A673 (cell line): ENCODE results near the gene HOXC13. TPM values are rescaled to one million over a fixed set of nuclear protein-coding genes. Genes with fewer than 3 reads are reported as not detected.

Source experiments
- BruUV-seq: library from RNA; stranded (reverse); fragments of 400-500 nt; replicated peaks from 2 replicates; lab custom pipeline; 2021; lab: Mats Ljungman, UMichigan
- CTCF ChIA-PET: fragments of 300-600 bp; sonication (Branson Sonifier 250); formaldehyde crosslinking; loops from one replicate; lab custom pipeline; 2022; ENCODE audit warnings: antibody characterized with exemption; lab: Charles Lee
- POLR2A ChIA-PET: fragments of 300-600 bp; sonication (Branson Sonifier 250); formaldehyde crosslinking; loops from one replicate; lab custom pipeline; 2022; ENCODE audit warnings: antibody characterized with exemption; ENCODE audit not compliant: low non-redundant PET; lab: Charles Lee
- DNase-seq: peaks from one replicate; pipeline ENCODE4 v3.0.0-alpha.2; 2015; ENCODE audit warnings: low spot score
- H3K27ac ChIP-seq: fragments of 200-600 bp; sonication (generic); 2 replicates; pipeline ENCODE4 v1.5.1; 2016; ENCODE audit warnings: mixed run types, low read depth, mild to moderate bottlenecking, mixed read lengths, antibody characterized with exemption, low read length; ENCODE audit not compliant: poor library complexity, severe bottlenecking
- H3K27me3 ChIP-seq: fragments of 200-600 bp; sonication (generic); replicated peaks from 2 replicates; pipeline ENCODE4 v1.6.1; 2017; ENCODE audit warnings: mixed run types, low read depth, mild to moderate bottlenecking, mixed read lengths, antibody characterized with exemption, low read length; ENCODE audit not compliant: insufficient read depth, poor library complexity
- H3K36me3 ChIP-seq: fragments of 200-600 bp; sonication (generic); 2 replicates; pipeline ENCODE4 v1.6.1; 2016; ENCODE audit warnings: mixed run types, mild to moderate bottlenecking, mixed read lengths, antibody characterized with exemption, low read length; ENCODE audit not compliant: insufficient read depth, poor library complexity, severe bottlenecking
- H3K4me1 ChIP-seq: fragments of 200-600 bp; sonication (generic); 2 replicates; pipeline ENCODE4 v1.6.1; 2017; ENCODE audit warnings: mixed run types, mild to moderate bottlenecking, mixed read lengths, antibody characterized with exemption, low read length; ENCODE audit not compliant: insufficient read depth, poor library complexity, severe bottlenecking
- H3K4me3 ChIP-seq: fragments of 200-600 bp; sonication (generic); 2 replicates; pipeline ENCODE4 v1.5.1; 2016; ENCODE audit warnings: low read depth, mixed run types, mild to moderate bottlenecking, mixed read lengths, low read length; ENCODE audit not compliant: poor library complexity, severe bottlenecking
- H3K9me3 ChIP-seq: fragments of 200-600 bp; sonication (generic); 2 replicates; pipeline ENCODE4 v1.6.1; 2016; ENCODE audit warnings: mixed run types, low read depth, mild to moderate bottlenecking, mixed read lengths, antibody characterized with exemption, low read length; ENCODE audit not compliant: poor library complexity, severe bottlenecking
- EZH2 ChIP-seq: fragments of 200-600 bp; sonication (generic); IDR thresholded peaks from 2 replicates; pipeline ENCODE4 v1.6.1; 2017; ENCODE audit warnings: borderline replicate concordance, low read depth, mild to moderate bottlenecking, mixed read lengths, antibody characterized with exemption, low read length; ENCODE audit not compliant: poor library complexity, severe bottlenecking
- intact Hi-C: fragments of 100-400 bp; cut with micrococcal nuclease; formaldehyde crosslinking; loops from one replicate; pipeline ENCODE4 v1.10.0; 2022; ENCODE audit not compliant: unreplicated experiment
- total RNA-seq: library from RNA; stranded (reverse); gene quantifications from 2 replicates; pipeline ENCODE4 v1.2.3, GENCODE V29; 2021
- TF ChIP-seq, protein P1 (sequence below): fragments of 300-800, 200-600 bp; sonication (generic); conservative IDR thresholded peaks from 2 replicates; pipeline ENCODE4 v1.5.1; 2017; ENCODE audit warnings: low read depth, mild to moderate bottlenecking, antibody characterized with exemption, low read length, moderate library complexity, mixed read lengths

Gene HOXC13
- total RNA-seq, 1 experiment from 2014 or later = 10.1 TPM

DNA sequence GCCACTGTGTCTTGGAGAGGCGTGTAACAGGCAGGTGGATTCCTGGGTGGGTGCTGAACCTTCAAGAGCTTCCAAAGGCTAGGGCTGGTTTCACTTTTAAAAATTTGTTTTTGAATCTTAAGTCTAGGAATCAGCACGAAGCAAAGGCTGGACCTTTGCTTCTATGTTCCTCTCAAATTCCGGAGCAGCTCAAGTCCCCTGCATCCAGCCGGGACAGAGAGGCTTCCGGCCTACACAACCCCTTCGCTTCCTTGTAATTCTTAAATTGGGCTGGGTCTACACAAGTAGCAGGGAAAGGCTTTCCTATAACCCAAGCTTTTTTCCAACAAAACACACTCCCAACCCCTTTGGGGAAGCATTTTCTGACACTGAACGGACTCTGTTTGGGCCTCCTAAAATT, 24.4 kb downstream of the HOXC13 start:
- no peak for DNase-seq
- no peak for TF ChIP-seq EZH2
- TF ChIP-seq, protein P1, sequence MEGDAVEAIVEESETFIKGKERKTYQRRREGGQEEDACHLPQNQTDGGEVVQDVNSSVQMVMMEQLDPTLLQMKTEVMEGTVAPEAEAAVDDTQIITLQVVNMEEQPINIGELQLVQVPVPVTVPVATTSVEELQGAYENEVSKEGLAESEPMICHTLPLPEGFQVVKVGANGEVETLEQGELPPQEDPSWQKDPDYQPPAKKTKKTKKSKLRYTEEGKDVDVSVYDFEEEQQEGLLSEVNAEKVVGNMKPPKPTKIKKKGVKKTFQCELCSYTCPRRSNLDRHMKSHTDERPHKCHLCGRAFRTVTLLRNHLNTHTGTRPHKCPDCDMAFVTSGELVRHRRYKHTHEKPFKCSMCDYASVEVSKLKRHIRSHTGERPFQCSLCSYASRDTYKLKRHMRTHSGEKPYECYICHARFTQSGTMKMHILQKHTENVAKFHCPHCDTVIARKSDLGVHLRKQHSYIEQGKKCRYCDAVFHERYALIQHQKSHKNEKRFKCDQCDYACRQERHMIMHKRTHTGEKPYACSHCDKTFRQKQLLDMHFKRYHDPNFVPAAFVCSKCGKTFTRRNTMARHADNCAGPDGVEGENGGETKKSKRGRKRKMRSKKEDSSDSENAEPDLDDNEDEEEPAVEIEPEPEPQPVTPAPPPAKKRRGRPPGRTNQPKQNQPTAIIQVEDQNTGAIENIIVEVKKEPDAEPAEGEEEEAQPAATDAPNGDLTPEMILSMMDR = no peak
- no peaks in the 10 kb centered on the region for H3K36me3 ChIP-seq
- POLR2A ChIA-PET = no interaction called here
- H3K27ac ChIP-seq = no peak overlapping the region
- H3K9me3 ChIP-seq = no peaks in the 10 kb centered on the region
- intact Hi-C loops = no loop called here
- CTCF ChIA-PET = no interaction called here
- no TSS peak for BruUV-seq
- H3K4me3 ChIP-seq = no peak overlapping the region
- peaks cover 17% of the 10 kb centered on the region for H3K4me1 ChIP-seq
- no peaks in the 10 kb centered on the region for H3K27me3 ChIP-seq

DNA sequence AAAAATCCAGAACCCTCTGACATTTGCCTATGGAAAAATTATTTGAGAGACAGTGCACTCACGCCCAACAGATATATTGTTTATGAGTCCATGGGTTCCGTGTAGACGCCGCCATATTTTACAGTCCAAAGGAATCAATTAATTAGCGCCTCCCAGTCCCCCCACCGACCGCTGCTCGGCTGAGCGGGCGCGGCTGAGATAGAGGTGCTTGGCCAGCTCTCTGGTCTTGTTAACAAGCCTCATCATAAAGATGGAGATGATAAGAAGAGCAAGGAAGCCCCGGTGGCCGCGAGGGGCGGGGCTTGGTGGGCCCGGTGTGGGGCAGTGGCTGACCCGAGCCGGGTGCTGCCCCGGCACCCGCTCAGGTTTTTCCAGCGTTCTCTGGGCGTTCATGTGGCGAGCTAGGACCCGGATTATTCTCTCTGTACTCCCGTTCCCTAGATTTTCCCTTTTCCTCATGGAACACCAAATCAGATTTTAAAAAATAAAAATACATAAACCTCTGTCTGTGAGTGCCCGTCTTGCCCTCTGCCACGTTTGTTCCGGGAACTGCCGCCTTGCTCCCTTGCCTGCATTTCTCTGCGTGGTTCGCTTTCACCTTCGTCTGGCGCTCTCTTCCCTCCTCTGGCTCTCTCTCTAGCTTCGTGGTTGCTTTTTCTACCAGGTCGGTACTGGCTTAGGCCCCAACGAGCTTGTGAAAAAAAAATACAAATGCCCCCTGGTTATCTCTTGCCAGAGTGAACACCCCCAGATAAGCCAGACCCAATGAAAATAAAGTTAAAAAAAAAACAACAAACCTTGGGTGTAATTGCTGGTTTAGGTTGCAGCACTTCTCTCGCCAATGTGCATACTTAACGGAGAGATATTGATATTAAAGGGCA, 25.0 kb downstream of the HOXC13 start:
- Histone ChIP-seq H3K27ac (no peak overlapping the region), H3K27me3 (no peaks in the 10 kb centered on the region), H3K9me3 (no peaks in the 10 kb centered on the region), H3K36me3 (no peaks in the 10 kb centered on the region), H3K4me3 (no peak overlapping the region), H3K4me1 (peaks cover 23% of the 10 kb centered on the region)
- ChIA-PET POLR2A (no interaction called here), CTCF (no interaction called here)
- no peak for DNase-seq
- intact Hi-C loops = no loop called here
- no TSS peak for BruUV-seq
- TF ChIP-seq, protein P1 = no peak
- no peak for TF ChIP-seq EZH2

DNA sequence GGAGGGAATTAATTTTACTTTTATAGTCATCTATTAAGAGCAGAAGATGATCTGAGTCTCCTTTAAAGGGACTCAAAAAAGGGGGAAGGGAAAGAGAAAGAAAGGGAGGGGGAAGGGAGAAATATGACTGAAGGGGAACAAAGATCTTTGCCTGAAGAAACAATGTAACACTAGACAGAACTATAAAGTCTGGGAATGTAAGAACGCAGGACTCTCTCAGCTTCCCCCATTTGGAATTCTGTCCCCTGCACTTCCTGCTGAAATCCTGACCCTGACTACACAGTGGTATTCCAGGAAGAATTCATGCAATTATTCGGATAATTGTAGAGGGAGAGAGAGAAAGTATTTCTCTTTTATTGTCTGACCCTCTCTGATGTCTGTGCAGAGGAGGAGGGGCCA, 25.7 kb downstream of the HOXC13 start:
- DNase-seq = no peak
- Histone ChIP-seq H3K4me1 (peaks cover 24% of the 10 kb centered on the region), H3K27me3 (no peaks in the 10 kb centered on the region), H3K27ac (no peak overlapping the region), H3K36me3 (no peaks in the 10 kb centered on the region), H3K9me3 (no peaks in the 10 kb centered on the region), H3K4me3 (no peak overlapping the region)
- no peak for TF ChIP-seq EZH2
- TF ChIP-seq, protein P1 = no peak
- intact Hi-C loops = no loop called here
- CTCF ChIA-PET = no interaction called here
- BruUV-seq = no TSS peak
- POLR2A ChIA-PET = no interaction called here
